ENCODE measurements around the gene MMRN1. TPM values are rescaled to one million over a fixed set of nuclear protein-coding genes. Genes with fewer than 3 reads are reported as not detected.

The MMRN1 gene
- total and polyA plus RNA-seq, 2 of the 8 experiments (the other 6 are each of a cell fraction or from before 2014, with no cell fraction given) = not detected

DNA sequence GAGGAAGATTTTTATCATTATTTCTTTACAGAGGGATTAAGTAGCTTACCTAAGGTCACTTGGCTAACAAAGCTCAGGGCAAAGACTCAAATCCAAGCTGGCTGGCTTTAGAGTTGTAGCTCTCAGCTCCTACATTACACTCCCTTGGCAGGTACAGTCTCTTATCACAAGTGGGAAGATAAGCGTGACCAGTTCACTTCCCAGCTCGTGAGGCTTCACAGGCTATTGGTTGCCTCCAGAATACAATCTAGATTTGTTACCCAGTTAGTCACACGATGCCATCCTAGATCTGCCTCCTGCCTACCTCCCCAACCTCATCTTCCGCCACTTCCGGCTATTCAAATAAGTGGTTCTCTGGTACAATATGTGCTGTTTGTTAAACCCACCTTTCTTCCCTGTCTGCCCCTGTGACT is 3.7 kb downstream of the MMRN1 start:
- Histone ChIP-seq H3K9ac (replicated peaks in 1 of 4; ENCODE audit: extremely low read depth in 1 of 4, low read depth in 3 of 4, low read length in 3 of 4) (no peak overlapping the region), H3K4me2 (ENCODE audit: insufficient read depth in 1 of 2, low read depth in 2 of 2, low read length in 2 of 2) (no peak overlapping the region), H2BK120ac (replicated peaks; ENCODE audit: low read depth, low read length) (no peak overlapping the region), H4K8ac (ENCODE audit: extremely low read depth, insufficient read depth, low read length) (no peak overlapping the region), H3K36me3 (ENCODE audit: control insufficient read depth in 2 of 4, insufficient read depth in 4 of 4, low read length in 3 of 4) (no peaks in the 10 kb centered on the region), H2AK5ac (ENCODE audit: low read depth, low read length) (no peak overlapping the region), H4K91ac (replicated peaks; ENCODE audit: insufficient read length, low read length) (no peak overlapping the region), H3K56ac (replicated peaks; ENCODE audit: insufficient read length, low read depth, low read length) (no peak overlapping the region), H3K79me1 (ENCODE audit: low read depth, low read length) (no peaks in the 10 kb centered on the region), H3K4ac (replicated peaks; ENCODE audit: insufficient read length, low read depth, low read length) (no peak overlapping the region), H4K5ac (ENCODE audit: insufficient read length, low read depth, low read length) (no peak overlapping the region), H3K23me2 (ENCODE audit: low read depth, low read length) (no peaks in the 10 kb centered on the region), H2BK12ac (ENCODE audit: low read depth, low read length) (no peak overlapping the region; the same call in 1 of the 2 replicates), H3K79me2 (ENCODE audit: control insufficient read depth in 1 of 2, insufficient read depth in 2 of 2, low read length in 2 of 2) (no peaks in the 10 kb centered on the region), H2BK5ac (ENCODE audit: low read depth, low read length) (no peak overlapping the region), H2AFZ (ENCODE audit: low read length) (peak overlapping the region; percentile 46), H3K9me3 (ENCODE audit: insufficient read depth in 2 of 2, low read depth in 1 of 2, low read length in 1 of 2) (no peaks in the 10 kb centered on the region), H2BK20ac (ENCODE audit: low read length) (no peak overlapping the region), H3K18ac (ENCODE audit: extremely low read depth, low read length) (no peak overlapping the region), H3K27ac (ENCODE audit: low read depth, low read length) (no peak overlapping the region), H3K23ac (ENCODE audit: insufficient read length) (no peak overlapping the region), H3K14ac (ENCODE audit: insufficient read length) (no peak overlapping the region), H4K20me1 (replicated peaks in 1 of 2; ENCODE audit: control insufficient read depth in 1 of 2, insufficient read depth in 2 of 2, low read length in 2 of 2) (no peaks in the 10 kb centered on the region), H2BK15ac (ENCODE audit: low read length) (no peak overlapping the region), H3K4me3 (ENCODE audit: extremely low read depth in 1 of 4, insufficient read depth in 2 of 4, low read depth in 3 of 4, low read length in 4 of 4) (no peak overlapping the region), H3K4me1 (replicated peaks in 1 of 4; ENCODE audit: control insufficient read depth in 3 of 4, insufficient read depth in 4 of 4, low read length in 3 of 4) (no peaks in the 10 kb centered on the region), H3K27me3 (replicated peaks in 1 of 4; ENCODE audit: control insufficient read depth in 3 of 4, extremely low read depth in 1 of 4, insufficient read depth in 3 of 4, low read length in 3 of 4) (no peaks in the 10 kb centered on the region)
- DNase-seq (ENCODE audit: low read depth in 1 of 2, low spot score in 2 of 2) (no peak), FAIRE-seq (no peak)
- ChIA-PET POLR2A (ENCODE audit: partially characterized antibody) (no interaction called here), CTCF (ENCODE audit: partially characterized antibody) (interaction anchor here (1.5 to 1.7 kb wide), 3 partner anchors 20 to 415 kb away, joined by 4 read pairs; no protein-coding TSS in a partner anchor)
- WGBS, 2 experiments (ENCODE audit: extremely low coverage in 1 of 2, insufficient coverage in 1 of 2, insufficient read length in 1 of 2, insufficient replicate concordance in 2 of 2, low coverage in 1 of 2, low lambda C conversion rate in 2 of 2, missing lambda C conversion rate in 1 of 2) = 81% methylated on average over 5 of the region's 5 CpGs; no CpG with 5 or more reads in 1 of the 2 experiments
- no peak for TF ChIP-seq CBX8 (IDR thresholded peaks at IDR 0.05; ENCODE audit: borderline replicate concordance, low read depth, low read length)
